ENCODE data around the gene TRAK2. TPM values are rescaled to one million over a fixed set of nuclear protein-coding genes. Genes with fewer than 3 reads are reported as not detected.

TRAK2 gene, protein sequence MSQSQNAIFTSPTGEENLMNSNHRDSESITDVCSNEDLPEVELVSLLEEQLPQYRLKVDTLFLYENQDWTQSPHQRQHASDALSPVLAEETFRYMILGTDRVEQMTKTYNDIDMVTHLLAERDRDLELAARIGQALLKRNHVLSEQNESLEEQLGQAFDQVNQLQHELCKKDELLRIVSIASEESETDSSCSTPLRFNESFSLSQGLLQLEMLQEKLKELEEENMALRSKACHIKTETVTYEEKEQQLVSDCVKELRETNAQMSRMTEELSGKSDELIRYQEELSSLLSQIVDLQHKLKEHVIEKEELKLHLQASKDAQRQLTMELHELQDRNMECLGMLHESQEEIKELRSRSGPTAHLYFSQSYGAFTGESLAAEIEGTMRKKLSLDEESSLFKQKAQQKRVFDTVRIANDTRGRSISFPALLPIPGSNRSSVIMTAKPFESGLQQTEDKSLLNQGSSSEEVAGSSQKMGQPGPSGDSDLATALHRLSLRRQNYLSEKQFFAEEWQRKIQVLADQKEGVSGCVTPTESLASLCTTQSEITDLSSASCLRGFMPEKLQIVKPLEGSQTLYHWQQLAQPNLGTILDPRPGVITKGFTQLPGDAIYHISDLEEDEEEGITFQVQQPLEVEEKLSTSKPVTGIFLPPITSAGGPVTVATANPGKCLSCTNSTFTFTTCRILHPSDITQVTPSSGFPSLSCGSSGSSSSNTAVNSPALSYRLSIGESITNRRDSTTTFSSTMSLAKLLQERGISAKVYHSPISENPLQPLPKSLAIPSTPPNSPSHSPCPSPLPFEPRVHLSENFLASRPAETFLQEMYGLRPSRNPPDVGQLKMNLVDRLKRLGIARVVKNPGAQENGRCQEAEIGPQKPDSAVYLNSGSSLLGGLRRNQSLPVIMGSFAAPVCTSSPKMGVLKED
- 36.9 and 43.8 TPM in 2 replicates for total RNA-seq

DNA sequence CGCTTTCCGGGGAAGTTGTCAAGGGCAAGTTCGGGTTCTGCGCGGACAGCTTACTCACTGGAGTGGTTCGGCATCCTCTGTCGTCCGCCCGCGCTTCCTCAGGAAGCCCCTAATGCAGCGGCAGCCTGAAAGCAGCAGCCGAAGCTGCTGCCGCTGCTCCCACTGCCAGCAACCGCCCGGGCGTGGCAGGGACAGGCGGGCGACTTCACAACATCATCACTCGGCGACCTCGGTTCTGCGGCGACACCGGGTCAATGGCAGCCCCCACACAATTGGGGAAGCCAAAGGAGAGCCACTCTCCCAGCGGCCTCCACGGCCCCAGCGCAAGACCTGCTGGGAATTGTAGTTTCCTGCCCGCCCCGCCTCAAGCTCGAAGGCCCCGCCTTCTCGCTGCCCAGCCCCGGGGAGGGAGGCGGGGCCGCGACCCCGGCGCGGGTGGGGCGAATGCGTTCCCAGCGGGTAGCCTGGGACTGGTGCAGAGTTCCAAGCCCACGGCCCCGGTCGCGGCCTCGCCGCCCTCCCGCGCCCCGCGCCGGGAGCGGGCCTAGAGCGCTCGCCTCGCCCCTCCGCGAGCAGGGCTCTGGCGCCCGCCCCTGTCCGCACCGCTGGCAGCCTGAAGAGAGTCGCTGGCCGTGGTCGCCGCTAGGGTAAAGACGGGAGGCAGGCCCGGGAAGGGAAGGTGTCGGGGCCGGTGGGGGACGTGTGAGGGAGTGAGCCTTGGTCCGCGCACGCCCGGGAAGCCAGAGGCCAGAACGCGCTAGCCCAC is at the start of gene TRAK2, which contains the start of gene STRADB:
TSS of gene TRAK2 (minus strand) at position 167 of the 766 bp plus-strand sequence. CDS start 30,951 bp downstream, outside the sequence.
TSS of gene STRADB (plus strand) at position 449 of the 766 bp plus-strand sequence. CDS start 3,101 bp downstream, outside the sequence.

GRCh38 chr2:201357221-201357620 is 94.0 kb downstream of the TRAK2 start, which contains the start of gene FLACC1:
FLACC1 (minus strand) TSS chr2:201357345; CDS start chr2:201351404, 5,941 bp downstream.

Other genes starting within 250 kb of the TRAK2 start
- 8.8 and 15.6 TPM in 2 replicates for gene CASP8, start 190.9 kb downstream of the TRAK2 start, total RNA-seq
- 0.86 and 0.87 TPM in 2 replicates for gene FLACC1, start 94.1 kb downstream of the TRAK2 start, total RNA-seq
- gene STRADB, start 282 bp upstream of the TRAK2 start, total RNA-seq = 15.9 and 17.9 TPM in 2 replicates
- 14.5 and 17.2 TPM in 2 replicates for gene TMEM237, start 192.0 kb upstream of the TRAK2 start, total RNA-seq
- 0.22 TPM in 1 of 2 replicates, not detected in the other for gene MPP4, start 247.2 kb upstream of the TRAK2 start, total RNA-seq

Measured in dermis lymphatic vessel endothelial cell (primary cell).